Kidney (tissue), 14 donors: ENCODE data around the gene ZBTB42. TPM values are rescaled to one million over a fixed set of nuclear protein-coding genes. Genes with fewer than 3 reads are reported as not detected.

Source experiments
- DNase-seq, 5 donors: peaks; one replicate each; pipeline ENCODE4 v3.0.0-alpha.2; 2013 to 2020
- FAIRE-seq: peaks from 2 replicates; lab custom pipeline; 2012; peaks lifted over from hg19 to GRCh38; lab: Jason Lieb, UNC
- H3K27ac ChIP-seq, 2 donors: one replicate each; pipeline ENCODE4 v1.7.0; 2013; ENCODE audit warnings: low read depth in 2 of 2, low read length in 2 of 2, inconsistent platforms in 1 of 2
- H3K27me3 ChIP-seq: one replicate; pipeline ENCODE4 v1.7.1; 2013; ENCODE audit warnings: low read length, inconsistent platforms; ENCODE audit not compliant: control insufficient read depth, insufficient read depth
- H3K36me3 ChIP-seq, 3 donors: one replicate each; pipeline versions ENCODE4 v1.7.0 to v1.7.1; 2013; ENCODE audit warnings: low read length in 3 of 3, control low read depth in 1 of 3, inconsistent platforms in 1 of 3; ENCODE audit not compliant: insufficient read depth in 3 of 3, control insufficient read depth in 2 of 3
- H3K4me1 ChIP-seq, 3 donors: one replicate each; pipeline versions ENCODE4 v1.7.0 to v1.7.1; 2013; ENCODE audit warnings: low read length in 3 of 3, inconsistent platforms in 1 of 3, low read depth in 1 of 3; ENCODE audit not compliant: control insufficient read depth in 2 of 3, insufficient read depth in 2 of 3
- H3K4me3 ChIP-seq, 3 donors: one replicate each; pipeline versions ENCODE4 v1.7.0 to v1.8.1; 2013; ENCODE audit warnings: low read length in 3 of 3, control low read depth in 1 of 3, inconsistent platforms in 1 of 3
- H3K9ac ChIP-seq, 3 donors: one replicate each; pipeline versions ENCODE4 v1.7.0 to v1.7.1; 2013; ENCODE audit warnings: low read length in 3 of 3, control low read depth in 1 of 3, inconsistent platforms in 1 of 3
- H3K9me3 ChIP-seq, 3 donors: one replicate each; pipeline versions ENCODE4 v1.7.0 to v1.7.1; 2013; ENCODE audit warnings: low read length in 3 of 3, control low read depth in 1 of 3, inconsistent platforms in 1 of 3; ENCODE audit not compliant: control insufficient read depth in 2 of 3, insufficient read depth in 1 of 3
- intact Hi-C: fragments of 100-400 bp; cut with DNase I; formaldehyde crosslinking; loops from one replicate; pipeline ENCODE4 v1.11.1; 2022
- polyA plus RNA-seq: library from polyadenylated mRNA; stranded (reverse); fragments of 350-450 nt; fragmentation: Illumina TruSeq; extraction: RNeasy Lipid Tissue Mini Kit (QIAGEN cat#74804); gene quantifications from one replicate; pipeline ENCODE4 v1.2.3, GENCODE V29; 2014; ENCODE audit warnings: low read depth, low replicate concordance; ENCODE audit not compliant: insufficient read depth
- total RNA-seq: library from RNA; stranded (reverse); fragmentation: NEBNext Ultra II Directional; extraction: Animal tissue kit (Norgen Biotek cat#: 25700); gene quantifications from one replicate; pipeline ENCODE4 v1.2.1, GENCODE V29; 2021
- TF ChIP-seq, protein P1 (sequence below): IDR thresholded peaks from 3 replicates; pipeline ENCODE4 v1.5.1; 2012; ENCODE audit warnings: mild to moderate bottlenecking, moderate library complexity, borderline replicate concordance; ENCODE audit not compliant: insufficient read depth; ENCODE audit errors: extremely low read depth
- donor health status: control.
- donor health status: control.
- donor health status: control.
- donor health status: control.
- donor health status: control.
- donor health status: DM: yes; HTN: yes; CAD: no.
- donor health status: Normal renal cell carcinoma (clear cell type).

ZBTB42 gene
- total and polyA plus RNA-seq, 2 donors from 2014 or later = 3.9 to 10.0 TPM

DNA sequence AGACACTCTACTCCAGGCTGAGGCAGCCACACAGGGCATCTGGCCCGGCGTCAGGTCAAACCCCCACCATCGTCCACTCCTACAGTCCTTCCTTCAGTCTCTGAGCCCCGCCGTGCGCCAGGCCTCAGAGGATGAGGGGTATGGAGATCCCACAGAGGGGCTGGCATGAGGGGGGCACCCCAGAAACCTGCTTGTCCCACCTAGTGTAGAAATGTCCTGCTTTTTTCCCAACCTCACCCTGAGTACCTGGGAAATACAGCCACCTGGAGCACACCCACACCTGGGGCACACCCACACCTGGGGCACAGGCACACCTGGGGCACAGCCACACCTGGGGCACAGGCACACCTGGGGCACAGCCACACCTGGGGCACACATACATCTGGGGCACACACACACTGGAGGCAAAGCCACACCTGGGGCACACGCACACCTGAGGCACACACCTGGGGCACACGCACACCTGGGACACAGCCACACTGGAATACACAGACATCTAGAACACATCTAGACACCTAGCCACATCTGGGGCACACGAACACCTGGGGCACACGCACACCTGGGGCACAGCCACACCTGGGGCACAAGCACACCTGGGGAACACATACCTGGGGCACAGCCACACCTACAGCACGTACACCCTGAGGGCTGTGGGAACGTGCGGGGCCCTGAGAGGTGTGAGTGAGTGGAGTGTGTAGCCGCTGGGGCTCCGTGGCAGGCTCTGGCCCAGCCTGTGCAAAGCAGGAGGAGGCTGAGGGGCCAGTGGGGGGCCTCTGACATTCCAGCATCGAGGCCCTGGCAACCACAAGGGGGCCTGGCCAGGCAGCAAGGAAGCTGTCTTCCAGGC is 23.7 kb upstream of the ZBTB42 start:
- no peak for DNase-seq

GRCh38 chr14:104777808-104778249 is 23.1 kb upstream of the ZBTB42 start:
- H3K27me3 ChIP-seq = no peaks in the 10 kb centered on the region
- TF ChIP-seq, protein P1, sequence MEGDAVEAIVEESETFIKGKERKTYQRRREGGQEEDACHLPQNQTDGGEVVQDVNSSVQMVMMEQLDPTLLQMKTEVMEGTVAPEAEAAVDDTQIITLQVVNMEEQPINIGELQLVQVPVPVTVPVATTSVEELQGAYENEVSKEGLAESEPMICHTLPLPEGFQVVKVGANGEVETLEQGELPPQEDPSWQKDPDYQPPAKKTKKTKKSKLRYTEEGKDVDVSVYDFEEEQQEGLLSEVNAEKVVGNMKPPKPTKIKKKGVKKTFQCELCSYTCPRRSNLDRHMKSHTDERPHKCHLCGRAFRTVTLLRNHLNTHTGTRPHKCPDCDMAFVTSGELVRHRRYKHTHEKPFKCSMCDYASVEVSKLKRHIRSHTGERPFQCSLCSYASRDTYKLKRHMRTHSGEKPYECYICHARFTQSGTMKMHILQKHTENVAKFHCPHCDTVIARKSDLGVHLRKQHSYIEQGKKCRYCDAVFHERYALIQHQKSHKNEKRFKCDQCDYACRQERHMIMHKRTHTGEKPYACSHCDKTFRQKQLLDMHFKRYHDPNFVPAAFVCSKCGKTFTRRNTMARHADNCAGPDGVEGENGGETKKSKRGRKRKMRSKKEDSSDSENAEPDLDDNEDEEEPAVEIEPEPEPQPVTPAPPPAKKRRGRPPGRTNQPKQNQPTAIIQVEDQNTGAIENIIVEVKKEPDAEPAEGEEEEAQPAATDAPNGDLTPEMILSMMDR = no peak
- H3K27ac ChIP-seq = no peak overlapping the region
- intact Hi-C loops = no loop called here
- DNase-seq (no peak), FAIRE-seq (no peak)
- H3K9ac ChIP-seq = no peak overlapping the region
- H3K4me1 ChIP-seq = no peaks in the 10 kb centered on the region
- peaks cover 0 to 2% (median 0%) of the 10 kb centered on the region in 3 donors for H3K36me3 ChIP-seq
- no peak overlapping the region for H3K4me3 ChIP-seq
- no peaks in the 10 kb centered on the region for H3K9me3 ChIP-seq

More for the DNA sequence above, 23.7 kb upstream of the ZBTB42 start:
- no peak overlapping the region for H3K9ac ChIP-seq
- H3K4me1 ChIP-seq = no peaks in the 10 kb centered on the region
- no peak overlapping the region for H3K4me3 ChIP-seq
- intact Hi-C loops = no loop called here
- TF ChIP-seq, protein P1 = no peak
- FAIRE-seq = no peak
- H3K36me3 ChIP-seq = peaks cover 0 to 2% (median 0%) of the 10 kb centered on the region in 3 donors
- no peak overlapping the region for H3K27ac ChIP-seq
- no peaks in the 10 kb centered on the region for H3K9me3 ChIP-seq
- H3K27me3 ChIP-seq = no peaks in the 10 kb centered on the region

GRCh38 chr14:104778694-104779331 is 22.1 kb upstream of the ZBTB42 start:
- no peaks in the 10 kb centered on the region for H3K4me1 ChIP-seq
- no peak overlapping the region for H3K9ac ChIP-seq
- FAIRE-seq (no peak), DNase-seq (no peak)
- H3K27me3 ChIP-seq = no peaks in the 10 kb centered on the region
- H3K27ac ChIP-seq = no peak overlapping the region
- no peaks in the 10 kb centered on the region for H3K9me3 ChIP-seq
- intact Hi-C loops = no loop called here
- H3K4me3 ChIP-seq = no peak overlapping the region
- peaks cover 0 to 2% (median 0%) of the 10 kb centered on the region in 3 donors for H3K36me3 ChIP-seq
- TF ChIP-seq, protein P1 = no peak
